Ascending aorta (tissue), 2 donors: ENCODE data around the gene ZBED4. TPM values are rescaled to one million over a fixed set of nuclear protein-coding genes. Genes with fewer than 3 reads are reported as not detected.
A peak's percentile ranks its signal among the peaks of the same experiment; 100 is the strongest.
"Not testable (repeated sequence)": the region's sequence is repeated elsewhere in the genome, so short reads cannot be mapped to it uniquely, and the experiment has no call there.

Experiments
- DNase-seq, 2 donors: peaks; one replicate each; pipeline ENCODE4 v3.0.0-alpha.2; 2019; ENCODE audit warnings: low spot score in 2 of 2
- H3K27ac ChIP-seq, 2 donors: fragments of 200-600 bp; sonication (generic); one replicate each; pipeline ENCODE4 v1.5.1; 2016 to 2017; ENCODE audit warnings: mild to moderate bottlenecking in 1 of 2
- H3K27me3 ChIP-seq: fragments of 200-600 bp; sonication (generic); one replicate; pipeline ENCODE4 v1.5.1; 2017
- H3K36me3 ChIP-seq, 2 donors: fragments of 200-600 bp; sonication (generic); one replicate each; pipeline ENCODE4 v1.5.1; 2016
- H3K4me1 ChIP-seq, 2 donors: fragments of 200-600 bp; sonication (generic); one replicate each; pipeline ENCODE4 v1.5.1; 2016 to 2017; ENCODE audit warnings: mild to moderate bottlenecking in 1 of 2
- H3K4me3 ChIP-seq, 2 donors: fragments of 200-600 bp; sonication (generic); one replicate each; pipeline ENCODE4 v1.5.1; 2016 to 2017; ENCODE audit warnings: mild to moderate bottlenecking in 1 of 2
- H3K9me3 ChIP-seq, 2 donors: fragments of 200-600 bp; sonication (generic); one replicate each; pipeline ENCODE4 v1.5.1; 2016
- intact Hi-C: fragments of 100-400 bp; cut with DNase I; formaldehyde crosslinking; loops from one replicate; pipeline ENCODE4 v1.15.1; 2023
- total RNA-seq: library from RNA; depleted of rRNA; stranded (reverse); fragments of >200 nt; gene quantifications from one replicate; pipeline ENCODE4 v1.1.0, GENCODE V29; 2016
- TF ChIP-seq, protein P1 (sequence below), 3 experiments: fragments of 200-600 bp in 2 of 3; fragments of 450-650 bp in 1 of 3; sonication (generic) in 2 of 3; IDR thresholded peaks; one replicate each; pipeline ENCODE4 v1.5.1; 2016 to 2019; ENCODE audit warnings: antibody characterized with exemption in 3 of 3, mild to moderate bottlenecking in 1 of 3, moderate library complexity in 1 of 3

Gene ZBED4
- total RNA-seq, 1 donor from 2014 or later = 10.1 TPM

DNA sequence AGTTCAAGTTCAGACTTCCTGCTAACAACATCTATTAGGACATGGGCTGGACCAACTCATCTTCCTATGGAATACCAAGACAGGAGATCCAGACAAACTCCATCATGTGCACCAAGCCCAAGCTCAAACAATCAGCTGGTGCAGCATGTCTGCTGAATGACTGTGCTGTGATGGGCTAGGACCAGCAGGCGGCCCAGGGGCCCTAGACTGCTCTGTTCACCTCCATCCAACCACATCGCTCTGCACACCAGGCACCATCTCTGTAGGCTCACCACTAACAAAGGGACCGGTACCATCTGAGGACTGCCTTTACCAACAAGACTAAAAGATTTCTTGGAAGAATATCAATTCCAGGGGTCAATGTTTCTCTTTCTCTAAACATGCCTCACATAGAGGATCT is 36.3 kb upstream of the ZBED4 start:
- peaks cover 42 to 76% of the 10 kb centered on the region in 2 donors for H3K36me3 ChIP-seq
- TF ChIP-seq, protein P1, sequence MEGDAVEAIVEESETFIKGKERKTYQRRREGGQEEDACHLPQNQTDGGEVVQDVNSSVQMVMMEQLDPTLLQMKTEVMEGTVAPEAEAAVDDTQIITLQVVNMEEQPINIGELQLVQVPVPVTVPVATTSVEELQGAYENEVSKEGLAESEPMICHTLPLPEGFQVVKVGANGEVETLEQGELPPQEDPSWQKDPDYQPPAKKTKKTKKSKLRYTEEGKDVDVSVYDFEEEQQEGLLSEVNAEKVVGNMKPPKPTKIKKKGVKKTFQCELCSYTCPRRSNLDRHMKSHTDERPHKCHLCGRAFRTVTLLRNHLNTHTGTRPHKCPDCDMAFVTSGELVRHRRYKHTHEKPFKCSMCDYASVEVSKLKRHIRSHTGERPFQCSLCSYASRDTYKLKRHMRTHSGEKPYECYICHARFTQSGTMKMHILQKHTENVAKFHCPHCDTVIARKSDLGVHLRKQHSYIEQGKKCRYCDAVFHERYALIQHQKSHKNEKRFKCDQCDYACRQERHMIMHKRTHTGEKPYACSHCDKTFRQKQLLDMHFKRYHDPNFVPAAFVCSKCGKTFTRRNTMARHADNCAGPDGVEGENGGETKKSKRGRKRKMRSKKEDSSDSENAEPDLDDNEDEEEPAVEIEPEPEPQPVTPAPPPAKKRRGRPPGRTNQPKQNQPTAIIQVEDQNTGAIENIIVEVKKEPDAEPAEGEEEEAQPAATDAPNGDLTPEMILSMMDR (IDR thresholded peaks at IDR 0.05) = no peak
- H3K27ac ChIP-seq = no peak overlapping the region
- DNase-seq = no peak
- H3K4me3 ChIP-seq = no peak overlapping the region
- H3K9me3 ChIP-seq = no peaks in the 10 kb centered on the region
- intact Hi-C loops = no loop called here
- no peaks in the 10 kb centered on the region for H3K27me3 ChIP-seq
- peaks cover 0 to 2% of the 10 kb centered on the region in 2 donors for H3K4me1 ChIP-seq

DNA sequence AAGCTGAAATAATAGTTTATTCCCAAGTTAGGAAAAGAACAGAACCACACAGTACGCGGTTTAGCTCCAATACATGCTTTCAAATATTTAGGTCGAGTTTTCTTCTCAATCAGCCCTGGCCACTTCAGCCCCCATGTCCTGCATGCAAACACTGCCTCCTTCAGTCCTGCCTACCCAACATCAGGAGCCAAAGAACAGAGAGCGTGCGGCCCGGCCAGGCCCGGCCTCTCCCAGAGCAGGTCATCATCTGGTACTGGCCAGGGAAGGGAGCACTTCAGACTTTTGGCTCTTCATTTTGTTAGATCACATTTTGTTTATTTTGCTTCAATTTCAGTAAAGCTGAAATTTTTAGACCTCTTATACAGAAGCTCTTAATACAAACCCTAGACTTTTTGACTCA is 32.7 kb upstream of the ZBED4 start:
- H3K36me3 ChIP-seq = peaks cover 56 to 84% of the 10 kb centered on the region in 2 donors
- no peak overlapping the region for H3K4me3 ChIP-seq
- no peak overlapping the region for H3K27ac ChIP-seq
- no peak for DNase-seq
- H3K4me1 ChIP-seq = peaks cover 6 to 17% of the 10 kb centered on the region in 2 donors
- no peaks in the 10 kb centered on the region for H3K9me3 ChIP-seq
- intact Hi-C loops = no loop called here
- TF ChIP-seq, protein P1 (IDR thresholded peaks at IDR 0.05) = no peak
- H3K27me3 ChIP-seq = no peaks in the 10 kb centered on the region

DNA sequence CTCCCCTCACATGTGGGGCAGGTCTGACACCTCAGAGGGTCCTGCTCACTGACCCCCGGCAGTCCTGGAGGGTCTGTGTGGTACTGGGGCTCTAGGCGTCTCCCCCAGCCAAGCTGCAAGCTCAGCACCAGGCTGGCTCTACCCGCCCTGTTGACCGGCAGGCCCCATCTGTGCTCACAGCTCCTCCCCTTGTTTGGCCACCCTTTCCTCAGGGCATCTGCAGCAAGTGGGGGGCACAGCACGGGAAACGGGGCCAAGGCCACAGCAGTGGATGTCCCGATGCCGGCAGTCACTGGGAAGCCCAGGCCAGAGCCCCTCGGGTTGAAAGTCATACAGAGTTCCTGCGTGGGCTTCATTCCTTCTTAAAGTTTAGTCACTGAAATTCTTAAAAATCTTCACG is 31.9 kb upstream of the ZBED4 start:
- H3K4me3 ChIP-seq, H3K27ac ChIP-seq, intact Hi-C loops, H3K9me3 ChIP-seq, DNase-seq, H3K27me3 ChIP-seq: not testable (repeated sequence)
- Histone ChIP-seq H3K4me1 (peaks cover 6 to 19% of the 10 kb centered on the region in 2 donors), H3K36me3 (peaks cover 55 to 78% of the 10 kb centered on the region in 2 donors)

DNA sequence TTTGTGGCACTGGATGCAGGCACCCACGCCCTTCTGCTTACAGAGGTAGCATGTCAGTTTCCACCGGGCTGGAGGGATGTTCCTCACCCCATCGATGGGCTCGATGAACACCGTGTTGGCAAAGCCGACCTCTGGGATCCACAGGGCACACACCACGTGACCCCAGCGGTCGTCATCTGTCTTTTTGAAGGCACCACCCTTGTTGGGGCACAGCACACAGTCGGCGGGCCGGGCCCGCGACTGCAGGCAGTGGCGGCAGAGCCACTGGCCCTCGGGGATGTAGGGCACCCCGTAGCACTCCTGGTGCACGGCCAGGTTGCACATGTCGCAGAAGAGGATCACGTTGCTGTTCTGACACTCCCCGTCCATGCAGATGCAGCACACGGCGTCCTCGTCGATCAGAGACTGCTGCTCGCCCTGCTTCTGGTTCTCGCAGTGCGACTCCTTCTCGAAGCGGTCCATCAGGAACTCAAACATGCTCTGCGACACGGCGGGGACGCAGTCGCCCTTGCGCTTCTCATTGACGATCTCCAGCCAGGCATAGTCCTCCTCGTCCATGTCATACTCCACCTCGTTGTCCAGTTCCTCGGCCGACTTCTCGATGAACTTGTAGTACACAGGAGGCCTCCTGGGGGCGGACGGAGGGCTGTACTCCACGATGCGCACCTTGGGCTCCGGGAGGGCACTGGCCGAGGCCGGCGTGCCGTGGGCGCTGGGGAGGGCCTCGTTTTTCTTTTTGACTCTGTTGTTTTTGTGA is 30.2 kb upstream of the ZBED4 start:
- Histone ChIP-seq H3K9me3 (no peaks in the 10 kb centered on the region), H3K27ac (no peak overlapping the region), H3K4me1 (peaks cover 9 to 23% of the 10 kb centered on the region in 2 donors), H3K4me3 (no peak overlapping the region), H3K27me3 (no peaks in the 10 kb centered on the region), H3K36me3 (peaks cover 47 to 61% of the 10 kb centered on the region in 2 donors)
- DNase-seq = no peak
- intact Hi-C loops = no loop called here
- TF ChIP-seq, protein P1 (IDR thresholded peaks at IDR 0.05) = no peak

DNA sequence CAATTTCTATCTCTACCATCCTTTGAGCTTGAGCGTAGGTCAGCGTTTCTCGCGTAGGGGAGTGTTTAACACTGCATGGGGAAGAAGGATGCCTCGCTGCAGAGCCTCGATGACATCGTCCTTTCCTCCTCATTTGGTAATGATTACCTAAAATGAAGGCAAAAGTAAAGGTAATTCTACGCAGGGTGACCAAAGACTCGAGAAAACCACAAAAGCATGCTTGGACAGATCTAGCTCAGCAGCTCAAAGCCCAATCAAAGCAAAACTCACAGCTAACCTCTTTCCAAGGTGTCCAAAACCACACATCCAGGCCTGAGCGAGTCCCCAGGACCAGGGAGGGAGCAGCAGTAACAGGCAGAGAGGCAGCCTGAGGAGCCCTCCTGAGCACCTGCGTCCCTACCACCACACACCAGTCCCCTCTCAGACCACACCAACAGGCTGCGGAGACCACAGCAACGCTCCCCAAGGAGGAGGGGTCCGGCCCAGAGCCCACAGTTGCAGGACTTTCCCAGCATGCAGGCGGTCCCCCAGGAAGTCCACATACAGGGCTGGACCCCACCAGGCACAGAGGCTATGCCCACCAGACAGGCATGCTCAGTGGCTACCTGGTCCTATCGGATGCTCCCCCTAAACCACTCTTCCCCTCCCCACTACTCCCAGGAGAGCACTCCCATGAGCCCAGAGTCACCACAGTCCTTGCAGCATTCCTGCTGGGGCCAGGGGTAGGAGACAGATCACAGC is 29.3 kb upstream of the ZBED4 start:
- TF ChIP-seq, protein P1 (IDR thresholded peaks at IDR 0.05) = no peak
- intact Hi-C loops = no loop called here
- Histone ChIP-seq H3K4me3 (peak overlapping the region in 1 of 2 donors; percentile 91), H3K27me3 (no peaks in the 10 kb centered on the region), H3K4me1 (peaks cover 9 to 23% of the 10 kb centered on the region in 2 donors), H3K27ac (no peak overlapping the region), H3K9me3 (no peaks in the 10 kb centered on the region), H3K36me3 (peaks cover 44 to 52% of the 10 kb centered on the region in 2 donors)
- DNase-seq = no peak

DNA sequence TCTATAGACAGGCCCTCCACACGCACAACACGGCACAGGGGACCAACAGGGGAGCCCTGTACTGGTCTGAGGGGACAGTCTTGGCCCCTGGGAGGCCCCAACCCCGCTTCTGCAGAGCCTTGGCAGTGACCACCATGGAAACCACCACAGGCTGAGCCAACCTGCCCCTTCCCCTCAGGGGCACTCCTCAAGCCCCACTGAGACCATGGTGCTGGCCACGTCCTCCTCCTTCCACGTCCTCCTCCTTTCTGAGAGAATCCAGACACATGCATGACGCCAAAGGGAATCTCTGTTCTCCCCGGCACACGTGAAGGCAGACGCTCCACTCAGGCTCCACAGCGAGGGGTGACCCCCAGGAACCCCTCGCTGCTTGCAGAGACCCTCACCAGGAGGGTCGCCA is 28.7 kb upstream of the ZBED4 start:
- no peaks in the 10 kb centered on the region for H3K9me3 ChIP-seq
- H3K4me3 ChIP-seq = peak overlapping the region in 1 of 2 donors; percentile 91
- peaks cover 9 to 23% of the 10 kb centered on the region in 2 donors for H3K4me1 ChIP-seq
- intact Hi-C loops = loop anchor here (5.0 kb wide), 1 partner anchor 1248 kb away; no protein-coding TSS in a partner anchor
- no peaks in the 10 kb centered on the region for H3K27me3 ChIP-seq
- H3K27ac ChIP-seq = no peak overlapping the region
- H3K36me3 ChIP-seq = peaks cover 41 to 46% of the 10 kb centered on the region in 2 donors
- TF ChIP-seq, protein P1 (IDR thresholded peaks at IDR 0.05) = no peak
- no peak for DNase-seq
